ENCODE measurements around the gene ABCD3.

Gene ABCD3

DNA sequence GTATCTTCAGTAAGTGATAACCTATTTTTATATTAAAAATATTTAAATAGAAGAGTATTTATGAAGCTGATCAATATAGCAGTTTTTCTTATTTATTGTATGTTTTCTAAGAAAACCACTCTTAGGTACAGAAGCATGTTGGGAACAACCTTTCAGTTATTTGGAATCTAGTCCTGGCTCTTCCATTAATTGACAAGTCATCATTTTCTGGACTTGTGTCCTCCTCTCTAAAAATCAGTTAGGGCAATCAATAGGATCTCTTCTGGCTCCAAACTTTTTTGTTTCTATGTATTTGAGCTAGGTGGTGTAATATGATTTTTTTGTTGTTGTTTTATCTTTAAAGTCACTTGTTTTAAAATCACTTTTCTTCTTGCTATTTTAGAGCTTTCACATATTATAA lies 57.0 kb downstream of the ABCD3 start:
- H3K4me3 ChIP-seq (replicated peaks; ENCODE audit: low read depth, low read length) = no peak overlapping the region
- no peak for DNase-seq (ENCODE audit: extremely low read depth, low read depth)
- TF ChIP-seq, protein P1, sequence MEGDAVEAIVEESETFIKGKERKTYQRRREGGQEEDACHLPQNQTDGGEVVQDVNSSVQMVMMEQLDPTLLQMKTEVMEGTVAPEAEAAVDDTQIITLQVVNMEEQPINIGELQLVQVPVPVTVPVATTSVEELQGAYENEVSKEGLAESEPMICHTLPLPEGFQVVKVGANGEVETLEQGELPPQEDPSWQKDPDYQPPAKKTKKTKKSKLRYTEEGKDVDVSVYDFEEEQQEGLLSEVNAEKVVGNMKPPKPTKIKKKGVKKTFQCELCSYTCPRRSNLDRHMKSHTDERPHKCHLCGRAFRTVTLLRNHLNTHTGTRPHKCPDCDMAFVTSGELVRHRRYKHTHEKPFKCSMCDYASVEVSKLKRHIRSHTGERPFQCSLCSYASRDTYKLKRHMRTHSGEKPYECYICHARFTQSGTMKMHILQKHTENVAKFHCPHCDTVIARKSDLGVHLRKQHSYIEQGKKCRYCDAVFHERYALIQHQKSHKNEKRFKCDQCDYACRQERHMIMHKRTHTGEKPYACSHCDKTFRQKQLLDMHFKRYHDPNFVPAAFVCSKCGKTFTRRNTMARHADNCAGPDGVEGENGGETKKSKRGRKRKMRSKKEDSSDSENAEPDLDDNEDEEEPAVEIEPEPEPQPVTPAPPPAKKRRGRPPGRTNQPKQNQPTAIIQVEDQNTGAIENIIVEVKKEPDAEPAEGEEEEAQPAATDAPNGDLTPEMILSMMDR (IDR thresholded peaks at IDR 0.05; ENCODE audit: low read depth, low read length, missing control alignments) = no peak

DNA sequence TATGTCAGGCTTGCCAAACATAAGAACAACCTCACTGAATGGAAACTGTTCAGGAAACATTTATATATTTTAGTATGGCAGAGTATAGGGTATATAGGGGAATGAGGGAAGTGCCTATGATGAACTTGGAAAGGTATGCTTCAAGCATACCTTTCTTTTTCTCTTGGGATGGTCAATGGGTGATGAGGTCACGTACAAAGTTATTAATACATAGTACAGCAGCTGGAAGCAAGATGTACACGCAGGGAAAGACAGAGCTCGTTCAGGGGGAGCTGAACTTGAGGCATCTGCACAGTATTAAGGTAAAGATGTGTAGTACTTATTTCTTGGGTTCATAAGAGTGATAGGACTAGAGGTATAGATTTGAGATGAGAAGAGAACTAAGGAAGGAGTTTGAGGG lies 61.5 kb downstream of the ABCD3 start:
- TF ChIP-seq, protein P1 (IDR thresholded peaks at IDR 0.05; ENCODE audit: low read depth, low read length, missing control alignments) = no peak
- no peak for DNase-seq (ENCODE audit: extremely low read depth, low read depth)
- no peak overlapping the region for H3K4me3 ChIP-seq (replicated peaks; ENCODE audit: low read depth, low read length)

DNA sequence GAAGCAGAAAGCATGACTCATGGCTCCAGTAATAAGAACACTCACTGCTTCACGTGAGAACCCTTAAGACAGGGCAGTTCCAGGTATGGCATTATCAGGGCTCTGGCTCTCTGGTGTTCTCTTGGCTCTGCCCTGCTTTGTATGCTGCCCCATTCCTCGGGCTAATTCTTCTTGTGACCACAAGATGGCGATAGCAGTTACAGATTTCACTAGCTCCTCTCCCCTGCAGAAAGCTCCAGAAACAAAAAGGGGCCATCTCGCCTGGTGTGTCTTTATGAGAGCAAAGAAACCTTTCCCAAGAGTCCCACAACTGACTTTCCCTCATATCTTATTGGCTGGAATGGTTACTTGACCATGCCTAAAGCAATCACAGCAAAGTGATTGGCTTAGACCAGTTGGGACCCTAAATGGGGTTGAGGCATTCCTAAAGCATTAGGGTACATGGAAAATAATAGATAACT lies 63.3 kb downstream of the ABCD3 start:
- no peak overlapping the region for H3K4me3 ChIP-seq (replicated peaks; ENCODE audit: low read depth, low read length)
- TF ChIP-seq, protein P1 (IDR thresholded peaks at IDR 0.05; ENCODE audit: low read depth, low read length, missing control alignments) = peak; percentile 90

DNA sequence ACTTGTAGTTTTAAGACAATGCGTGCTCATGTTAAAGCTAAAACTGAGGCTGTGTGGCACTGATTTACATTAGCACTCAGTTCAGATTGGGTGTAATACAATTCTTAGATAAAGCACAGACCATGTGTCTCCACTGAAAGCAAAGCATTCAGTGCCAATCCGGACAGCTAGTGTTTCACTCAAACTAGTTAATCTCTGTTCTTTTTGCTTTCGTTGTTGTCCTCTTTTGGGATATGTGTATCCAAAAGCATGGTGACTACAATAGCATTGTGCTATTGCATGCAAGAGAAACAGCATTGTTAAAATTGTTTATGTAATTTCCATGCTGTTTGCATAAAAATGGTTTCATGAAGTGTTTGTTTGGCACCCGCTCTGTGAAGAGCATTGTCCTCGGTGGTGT lies 68.8 kb downstream of the ABCD3 start:
- TF ChIP-seq, protein P1 (IDR thresholded peaks at IDR 0.05; ENCODE audit: low read depth, low read length, missing control alignments) = no peak
- DNase-seq (ENCODE audit: extremely low read depth, low read depth) = no peak
- H3K4me3 ChIP-seq (replicated peaks; ENCODE audit: low read depth, low read length) = no peak overlapping the region

More for the DNA sequence above, 63.3 kb downstream of the ABCD3 start:
- peak; percentile 61 for DNase-seq (ENCODE audit: extremely low read depth, low read depth)

DNA sequence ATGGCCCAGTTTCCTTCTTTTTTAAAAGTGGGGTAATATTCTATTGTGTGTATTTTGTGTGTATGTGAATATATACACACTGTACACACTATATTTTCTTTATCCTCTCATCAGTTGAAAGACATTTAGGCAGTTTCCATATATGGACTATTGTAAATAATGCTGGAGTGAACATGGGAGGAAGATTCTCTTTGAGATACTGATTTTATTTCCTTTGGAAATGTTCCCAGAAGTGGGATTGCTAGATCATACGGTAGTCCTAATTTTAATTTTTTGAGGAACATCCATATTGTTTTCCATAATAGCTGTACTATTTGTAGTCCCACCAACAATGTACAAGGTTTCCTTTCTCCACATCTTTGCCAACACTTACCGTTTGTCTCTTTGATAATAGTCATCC lies 72.4 kb downstream of the ABCD3 start:
- TF ChIP-seq, protein P1 (IDR thresholded peaks at IDR 0.05; ENCODE audit: low read depth, low read length, missing control alignments) = no peak
- no peak overlapping the region for H3K4me3 ChIP-seq (replicated peaks; ENCODE audit: low read depth, low read length)
- no peak for DNase-seq (ENCODE audit: extremely low read depth, low read depth)

DNA sequence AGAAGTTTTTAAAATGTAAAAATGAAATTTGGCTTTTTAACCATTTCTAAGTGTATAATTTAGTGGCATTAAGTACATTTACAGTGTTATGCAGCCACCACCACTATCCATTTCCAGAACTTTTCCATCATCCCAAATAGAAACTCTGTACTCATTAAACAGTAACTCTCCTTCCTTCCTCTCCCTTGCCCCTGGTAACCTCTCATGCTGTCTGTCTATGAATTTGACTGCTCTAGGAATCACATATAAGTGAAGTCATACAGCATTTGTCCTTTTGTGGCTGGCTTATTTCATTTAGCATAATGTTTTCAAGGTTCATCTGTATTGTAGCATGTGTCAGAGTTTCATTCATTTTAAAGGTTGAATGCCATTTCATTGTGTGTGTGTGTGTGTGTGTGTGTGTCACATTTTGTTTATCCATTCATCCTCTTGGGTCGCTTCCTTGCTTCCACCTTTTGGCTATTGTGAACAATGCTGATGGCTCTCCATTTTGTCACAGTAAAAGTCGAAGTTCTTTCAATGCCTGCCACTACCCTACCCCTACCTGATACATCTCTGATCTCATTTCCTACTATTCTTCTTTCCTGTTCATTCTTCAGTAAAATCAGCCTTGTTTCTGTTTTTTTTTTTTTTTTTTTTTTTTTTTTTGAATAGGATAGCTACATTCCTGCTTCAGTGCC lies 78.0 kb downstream of the ABCD3 start:
- TF ChIP-seq, protein P1 (IDR thresholded peaks at IDR 0.05; ENCODE audit: low read depth, low read length, missing control alignments) = no peak
- no peak for DNase-seq (ENCODE audit: extremely low read depth, low read depth)
- no peak overlapping the region for H3K4me3 ChIP-seq (replicated peaks; ENCODE audit: low read depth, low read length)

DNA sequence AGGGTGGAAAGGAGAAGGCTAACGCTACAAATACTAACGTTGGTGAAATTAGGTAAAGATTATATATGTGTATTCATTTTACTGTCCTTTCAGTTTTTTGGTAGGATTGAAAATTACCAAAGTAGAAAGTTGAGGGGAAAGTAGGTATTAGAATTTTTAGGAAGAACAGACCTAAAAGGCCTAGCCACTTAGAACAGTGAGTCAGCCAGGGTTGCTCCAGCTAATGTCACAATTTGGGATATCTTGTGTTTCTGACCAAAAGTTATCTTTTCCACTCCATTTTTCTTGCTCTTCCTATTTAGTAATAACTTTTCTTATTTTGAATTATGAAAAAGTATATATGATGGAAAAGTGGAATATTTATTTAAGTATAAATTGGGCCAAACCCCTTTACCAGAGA lies 83.2 kb downstream of the ABCD3 start:
- TF ChIP-seq, protein P1 (IDR thresholded peaks at IDR 0.05; ENCODE audit: low read depth, low read length, missing control alignments) = no peak
- DNase-seq (ENCODE audit: extremely low read depth, low read depth) = no peak
- H3K4me3 ChIP-seq (replicated peaks; ENCODE audit: low read depth, low read length) = no peak overlapping the region

Data from HFF-Myc (cell line).